ENCODE data around the gene FAM9C. TPM values are rescaled to one million over a fixed set of nuclear protein-coding genes. Genes with fewer than 3 reads are reported as not detected.

Gene FAM9C
- total and polyA plus RNA-seq, 2 of the 4 experiments (the other 2 are of a cell fraction) = not detected

- H3K36me3 ChIP-seq (ENCODE audit: control insufficient read depth, insufficient read depth, low read length) = no peaks in the 10 kb centered on the region
- no peak overlapping the region for H3K4ac ChIP-seq (ENCODE audit: low read depth, low read length)
- H4K8ac ChIP-seq (ENCODE audit: low read depth in 2 of 2, low read length in 2 of 2) = no peak overlapping the region
- no TSS peak for BruUV-seq (replicated peaks)
- H3K4me1 ChIP-seq (ENCODE audit: control insufficient read depth, insufficient read depth, low read length) = peaks cover 8% of the 10 kb centered on the region
- ATAC-seq (ENCODE audit: low read depth) (peak; percentile 13; the same call in 1 of the 2 replicates), DNase-seq (peak; percentile 71)
- no peak overlapping the region for H3K14ac ChIP-seq (replicated peaks; ENCODE audit: low read depth, low read length)
- H2AK5ac ChIP-seq (ENCODE audit: low read depth, low read length) = no peak overlapping the region
- H4K5ac ChIP-seq (ENCODE audit: low read depth, low read length) = no peak overlapping the region
- H3K23ac ChIP-seq (ENCODE audit: low read depth, low read length) = no peak overlapping the region
- no peaks in the 10 kb centered on the region for H3K27me3 ChIP-seq (ENCODE audit: control insufficient read depth, insufficient read depth, low read length)
- intact Hi-C loops (cut with micrococcal nuclease) (no loop called here), dilution Hi-C loops (cut with HindIII; ENCODE audit: low sequenced_read_pairs, unreplicated experiment) (no loop called here), in situ Hi-C loops (cut with MboI; ENCODE audit: low sequenced_read_pairs) (no loop called here)
- H2BK120ac ChIP-seq (ENCODE audit: low read depth, low read length) = no peak overlapping the region; the same call in 1 of the 2 replicates
- H4K91ac ChIP-seq (ENCODE audit: insufficient read depth, low read depth, low read length) = no peak overlapping the region
- H3K79me1 ChIP-seq (ENCODE audit: low read depth in 1 of 2, low read length in 2 of 2) = no peaks in the 10 kb centered on the region
- no peak overlapping the region for H2AFZ ChIP-seq (replicated peaks; ENCODE audit: low read length, poor library complexity)
- H3K9me1 ChIP-seq (ENCODE audit: insufficient read depth, low read length) = no peaks in the 10 kb centered on the region
- no CpG with 5 or more reads among the region's 2 CpGs for WGBS, 2 experiments (ENCODE audit: extremely low coverage in 2 of 2, insufficient read length in 1 of 2)
- no peak overlapping the region for H3K9ac ChIP-seq (ENCODE audit: low read depth, low read length)
- H2AK9ac ChIP-seq (replicated peaks; ENCODE audit: low read depth, low read length, poor library complexity) = no peak overlapping the region
- ChIA-PET CTCF (no interaction called here), POLR2A (ENCODE audit: unreplicated experiment) (interaction anchor here (0.7 kb wide), 1 partner anchor 55 kb away, joined by 3 read pairs; no protein-coding TSS in a partner anchor)
- no peak overlapping the region for H3K27ac ChIP-seq (ENCODE audit: insufficient read depth, low read length)
- no peak overlapping the region for H3K4me3 ChIP-seq (ENCODE audit: insufficient read depth, low read depth, low read length)
- H4K20me1 ChIP-seq (ENCODE audit: insufficient read depth, low read length) = no peaks in the 10 kb centered on the region
- H2BK20ac ChIP-seq (ENCODE audit: low read depth, low read length) = no peak overlapping the region
- TF ChIP-seq NFE2L2 (IDR thresholded peaks at IDR 0.05; ENCODE audit: low read depth, low read length) (no peak), MXI1 (IDR thresholded peaks at IDR 0.05; ENCODE audit: borderline replicate concordance, low read depth, low read length) (no peak), CHD1 (IDR thresholded peaks at IDR 0.05; ENCODE audit: low read depth, low read length) (no peak), MAFK (IDR thresholded peaks at IDR 0.05; ENCODE audit: low read depth, low read length) (no peak), ELK1 (IDR thresholded peaks at IDR 0.05; ENCODE audit: borderline replicate concordance, low read depth, low read length) (no peak)
- TF ChIP-seq, protein P1, sequence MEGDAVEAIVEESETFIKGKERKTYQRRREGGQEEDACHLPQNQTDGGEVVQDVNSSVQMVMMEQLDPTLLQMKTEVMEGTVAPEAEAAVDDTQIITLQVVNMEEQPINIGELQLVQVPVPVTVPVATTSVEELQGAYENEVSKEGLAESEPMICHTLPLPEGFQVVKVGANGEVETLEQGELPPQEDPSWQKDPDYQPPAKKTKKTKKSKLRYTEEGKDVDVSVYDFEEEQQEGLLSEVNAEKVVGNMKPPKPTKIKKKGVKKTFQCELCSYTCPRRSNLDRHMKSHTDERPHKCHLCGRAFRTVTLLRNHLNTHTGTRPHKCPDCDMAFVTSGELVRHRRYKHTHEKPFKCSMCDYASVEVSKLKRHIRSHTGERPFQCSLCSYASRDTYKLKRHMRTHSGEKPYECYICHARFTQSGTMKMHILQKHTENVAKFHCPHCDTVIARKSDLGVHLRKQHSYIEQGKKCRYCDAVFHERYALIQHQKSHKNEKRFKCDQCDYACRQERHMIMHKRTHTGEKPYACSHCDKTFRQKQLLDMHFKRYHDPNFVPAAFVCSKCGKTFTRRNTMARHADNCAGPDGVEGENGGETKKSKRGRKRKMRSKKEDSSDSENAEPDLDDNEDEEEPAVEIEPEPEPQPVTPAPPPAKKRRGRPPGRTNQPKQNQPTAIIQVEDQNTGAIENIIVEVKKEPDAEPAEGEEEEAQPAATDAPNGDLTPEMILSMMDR (conservative IDR thresholded peaks at IDR 0.05; ENCODE audit: low read depth, low read length) = no peak
- no peak overlapping the region for H3K4me2 ChIP-seq (ENCODE audit: low read depth, low read length)
- no peaks in the 10 kb centered on the region for H3K9me3 ChIP-seq (ENCODE audit: control insufficient read depth, insufficient read depth, low read length)
- H3K18ac ChIP-seq (ENCODE audit: low read depth, low read length) = no peak overlapping the region
- H2BK15ac ChIP-seq (ENCODE audit: low read depth, low read length) = no peak overlapping the region
- H2BK5ac ChIP-seq (ENCODE audit: low read depth, low read length, poor library complexity, severe bottlenecking) = no peak overlapping the region
- no peak overlapping the region for H3K56ac ChIP-seq (ENCODE audit: extremely low read depth, insufficient read depth, low read length)
Measured at GRCh38 chrX:13033193-13033592, 11.2 kb downstream of the FAM9C start.
